RPMI8226 (cell line): ENCODE measurements around the gene SERPINB8.

Experiments
- DNase-seq: peaks from one replicate; pipeline ENCODE4 v3.0.0-alpha.2; 2015

The SERPINB8 gene

GRCh38 chr18:64019922-64020756, 50.3 kb downstream of the SERPINB8 start:
- no peak for DNase-seq

GRCh38 chr18:64026350-64026749, 56.5 kb downstream of the SERPINB8 start:
- no peak for DNase-seq

- no peak for DNase-seq
Observed at GRCh38 chr18:64027931-64028695, 58.2 kb downstream of the SERPINB8 start.

GRCh38 chr18:64029096-64029495, 59.2 kb downstream of the SERPINB8 start:
- no peak for DNase-seq

- no peak for DNase-seq
Observed at GRCh38 chr18:64031411-64031810, 61.5 kb downstream of the SERPINB8 start.

- DNase-seq: no peak
Observed at GRCh38 chr18:64032312-64032711, 62.4 kb downstream of the SERPINB8 start.

- peak; percentile 45 for DNase-seq
Observed at GRCh38 chr18:64037812-64038414, 68.0 kb downstream of the SERPINB8 start.
